Stimulated activated CD8-positive, alpha-beta memory T cell treated with anti-CD3 and anti-CD28 coated beads, Interleukin-12 subunit alpha, Interleukin-12 subunit beta, amount 100 ng/mL, for 24 hours (primary cell): Measurements from ENCODE around the gene HOXD12.

Experiments used
- DNase-seq: peaks from one replicate; pipeline ENCODE4 v3.0.0-alpha.2; 2020; ENCODE audit errors: extremely low read depth

The HOXD12 gene, protein sequence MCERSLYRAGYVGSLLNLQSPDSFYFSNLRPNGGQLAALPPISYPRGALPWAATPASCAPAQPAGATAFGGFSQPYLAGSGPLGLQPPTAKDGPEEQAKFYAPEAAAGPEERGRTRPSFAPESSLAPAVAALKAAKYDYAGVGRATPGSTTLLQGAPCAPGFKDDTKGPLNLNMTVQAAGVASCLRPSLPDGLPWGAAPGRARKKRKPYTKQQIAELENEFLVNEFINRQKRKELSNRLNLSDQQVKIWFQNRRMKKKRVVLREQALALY

GRCh38 chr2:176099728-176100546 lies at the start of gene HOXD12:
Gene HOXD12, plus strand, starts transcription at chr2:176099795. Its CDS starts 7 bp downstream, at chr2:176099802.
- DNase-seq, result no peak

DNA sequence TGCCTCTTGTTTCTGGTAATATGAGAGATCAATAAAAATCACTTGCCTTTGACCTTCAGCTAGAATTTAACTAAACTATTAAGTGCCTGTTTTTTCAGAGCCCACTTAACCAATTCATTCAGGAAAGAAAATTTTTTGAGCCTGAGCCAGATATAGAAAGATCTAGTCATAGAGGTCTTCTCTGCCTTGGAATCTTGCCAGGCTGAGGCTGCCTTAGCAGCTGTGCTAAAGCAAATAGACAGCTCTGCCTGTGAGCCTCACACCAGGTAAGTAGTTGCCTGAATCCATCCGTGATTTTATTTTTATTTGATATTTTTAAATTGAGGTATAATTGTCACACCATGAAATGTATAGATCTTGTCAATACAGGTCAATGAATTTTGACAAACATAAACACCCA lies 43.2 kb upstream of the HOXD12 start:
- DNase-seq, result no peak

GRCh38 chr2:176063958-176064357 lies 35.6 kb upstream of the HOXD12 start:
- DNase-seq, result no peak

DNA sequence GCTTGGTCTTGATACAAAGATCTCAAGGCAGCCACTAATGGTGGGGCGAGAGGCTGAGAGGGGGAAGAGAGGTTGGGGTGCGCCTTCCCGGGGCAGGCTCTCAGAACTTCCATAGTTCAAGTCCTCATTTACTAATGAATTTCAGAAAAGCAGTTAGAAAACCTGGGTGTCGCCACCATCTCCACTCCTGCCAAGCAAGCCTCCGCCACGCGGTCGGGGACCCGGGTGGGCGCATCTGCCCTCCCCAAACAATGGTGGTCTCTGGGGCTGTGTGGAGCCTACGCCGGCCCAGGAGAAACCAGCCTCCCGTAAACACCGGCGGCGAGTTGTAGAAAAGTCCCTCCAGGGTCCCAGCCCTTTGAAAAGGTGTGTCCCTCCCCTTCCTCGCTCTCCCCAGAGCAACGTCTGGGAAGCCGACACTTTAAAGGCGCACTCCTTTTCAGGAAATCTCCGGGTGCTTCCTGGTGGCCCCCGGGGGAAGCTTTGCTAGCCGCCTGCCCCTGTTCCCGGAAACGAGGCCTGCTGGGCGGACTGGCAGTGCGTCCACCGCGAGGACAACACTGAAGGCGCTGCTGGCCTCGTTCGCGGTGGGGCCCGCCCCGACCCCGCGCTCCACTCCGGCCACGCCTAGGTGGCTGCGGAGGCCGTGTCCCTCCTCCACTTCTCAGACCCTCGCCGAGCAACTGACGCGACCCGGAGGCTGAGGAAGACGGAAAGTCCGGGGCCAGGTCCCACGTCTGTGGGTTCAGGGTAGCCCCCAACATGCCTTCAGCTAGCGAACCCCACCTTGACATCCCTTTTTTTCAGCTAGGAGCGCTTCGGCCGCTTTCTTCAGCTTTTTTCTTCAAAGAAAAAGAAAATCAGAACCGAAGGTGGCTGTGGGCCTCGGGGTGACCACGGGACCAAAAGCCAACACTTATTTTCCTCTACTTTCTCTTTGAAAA lies 32.7 kb upstream of the HOXD12 start:
- no peak for DNase-seq

DNA sequence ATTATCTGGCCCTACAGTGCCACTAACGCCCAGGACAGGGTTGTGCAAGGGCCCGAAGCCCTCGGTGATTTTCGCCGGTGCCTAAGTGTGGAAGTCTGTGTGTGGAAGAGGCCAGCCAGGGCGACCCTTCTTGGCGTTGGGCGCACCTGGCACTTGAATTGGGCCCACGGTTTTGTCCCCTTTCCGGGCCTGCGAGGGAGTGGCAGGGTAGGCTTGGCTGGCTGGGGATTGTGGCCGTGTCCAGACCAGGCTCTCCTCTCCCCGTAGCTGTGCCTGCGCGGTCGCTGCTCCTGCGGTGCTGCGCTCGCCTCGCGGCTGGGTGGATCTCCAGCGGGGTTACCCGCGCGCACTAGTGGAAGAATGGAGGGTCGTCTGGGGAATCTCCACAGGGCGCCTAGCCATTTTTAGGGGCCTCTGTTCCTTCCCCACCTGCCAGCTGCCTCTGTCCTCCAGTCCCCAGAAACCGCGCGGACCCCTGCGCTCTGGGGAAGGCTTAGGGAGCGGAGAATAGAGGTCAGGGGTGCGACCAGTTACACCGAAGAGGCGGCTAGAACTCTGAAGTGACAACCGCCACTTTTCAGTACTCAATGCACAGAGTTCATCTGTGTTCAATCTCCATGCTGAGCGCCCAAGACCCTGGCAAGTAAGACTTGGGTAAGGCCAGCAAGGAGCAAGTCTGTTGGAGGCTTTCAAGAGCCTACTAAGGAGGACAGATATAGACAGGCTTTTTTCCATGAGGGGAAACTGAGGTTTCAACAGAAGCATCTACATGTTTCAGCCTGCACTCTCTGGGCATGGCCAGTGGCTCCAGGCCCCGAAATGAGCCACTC lies 31.8 kb upstream of the HOXD12 start:
- no peak for DNase-seq

DNA sequence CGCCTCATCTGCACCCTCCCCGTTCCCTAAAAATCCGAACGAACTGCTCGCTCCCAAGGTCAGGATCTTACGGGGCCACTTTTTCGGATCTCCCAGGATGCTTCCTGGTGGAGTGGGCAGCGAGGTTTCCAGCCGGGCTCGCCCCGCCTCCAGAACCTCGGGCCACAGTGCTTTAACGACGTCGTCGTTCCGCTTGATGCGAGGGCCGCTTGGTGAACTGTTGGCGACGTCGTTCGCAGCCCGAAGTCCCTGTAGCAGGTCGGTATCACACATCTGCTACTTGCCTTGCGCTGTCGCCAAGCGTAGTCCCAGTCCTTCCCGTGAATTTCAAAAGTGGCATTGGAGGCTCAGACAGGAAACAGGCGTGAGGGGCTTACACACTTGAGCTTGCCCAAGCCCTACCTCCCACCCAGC lies 31.2 kb upstream of the HOXD12 start:
- no peak for DNase-seq

GRCh38 chr2:176071330-176072291 lies 28.0 kb upstream of the HOXD12 start:
- DNase-seq, result no peak

DNA sequence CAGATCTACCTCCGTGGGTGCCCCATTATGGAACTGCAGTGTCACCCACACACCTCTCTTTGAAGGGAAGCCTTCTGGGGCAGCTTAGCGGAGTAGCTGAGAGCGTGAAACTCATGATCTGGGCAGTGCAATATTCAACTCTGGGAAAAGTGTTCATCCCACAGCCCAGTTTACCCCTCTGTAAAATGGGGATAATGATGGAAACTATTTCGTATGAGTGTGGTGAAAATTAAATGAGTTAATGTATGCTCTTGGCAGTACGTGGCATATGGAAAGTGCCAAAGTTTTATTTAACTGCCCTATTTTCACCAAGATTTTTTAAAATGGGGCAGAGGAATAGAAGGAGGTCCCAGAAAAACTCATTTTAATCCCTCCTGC lies 27.3 kb upstream of the HOXD12 start:
- no peak for DNase-seq

DNA sequence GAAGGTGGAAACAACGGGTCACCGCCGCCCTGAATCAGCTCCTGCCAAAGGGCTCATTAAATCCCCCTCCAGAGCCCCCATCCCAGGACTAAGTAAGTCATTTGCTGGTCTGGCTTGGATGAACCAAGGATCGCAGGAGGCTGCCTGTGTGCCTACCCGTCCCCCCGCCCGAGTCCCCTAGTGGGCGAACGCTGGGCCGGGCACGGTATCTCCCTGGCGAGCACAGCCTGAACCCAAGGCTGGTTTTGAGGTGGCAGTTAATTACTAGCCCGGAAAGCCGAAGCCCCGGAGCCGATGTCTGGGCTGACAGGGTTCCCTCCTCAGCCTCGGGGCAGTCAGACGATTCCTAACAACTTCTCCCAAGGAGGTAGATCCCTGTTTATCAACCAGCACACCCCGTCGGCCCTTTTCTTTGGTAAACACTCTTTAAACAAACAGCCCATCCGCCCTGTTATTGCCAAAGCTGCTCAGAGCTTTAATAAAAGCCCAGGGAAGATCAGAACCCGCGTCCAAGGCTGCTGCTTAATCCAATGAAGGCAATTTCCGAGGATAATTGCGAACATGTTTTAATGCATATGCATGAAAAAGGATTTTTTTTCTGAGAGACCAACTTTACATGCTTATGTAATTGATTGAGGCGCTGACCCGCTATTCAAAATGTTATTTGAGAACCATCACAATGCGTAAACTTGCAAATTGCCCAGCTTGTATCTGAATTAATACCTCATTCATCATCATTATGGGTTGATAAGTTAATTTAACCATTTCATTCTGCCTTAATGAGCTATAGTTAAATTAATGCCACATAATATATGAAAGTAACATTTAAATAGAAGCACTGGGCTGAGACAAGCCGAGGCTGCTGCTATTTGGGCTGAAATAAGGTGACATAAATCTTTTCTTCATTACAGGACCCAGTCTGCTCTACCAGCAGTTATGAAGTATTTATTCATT lies 26.4 kb upstream of the HOXD12 start:
- no peak for DNase-seq

- no peak for DNase-seq
Observed at GRCh38 chr2:176074919-176075425, 24.6 kb upstream of the HOXD12 start.

- DNase-seq, result no peak
Observed at GRCh38 chr2:176075481-176075880, 24.1 kb upstream of the HOXD12 start.

DNA sequence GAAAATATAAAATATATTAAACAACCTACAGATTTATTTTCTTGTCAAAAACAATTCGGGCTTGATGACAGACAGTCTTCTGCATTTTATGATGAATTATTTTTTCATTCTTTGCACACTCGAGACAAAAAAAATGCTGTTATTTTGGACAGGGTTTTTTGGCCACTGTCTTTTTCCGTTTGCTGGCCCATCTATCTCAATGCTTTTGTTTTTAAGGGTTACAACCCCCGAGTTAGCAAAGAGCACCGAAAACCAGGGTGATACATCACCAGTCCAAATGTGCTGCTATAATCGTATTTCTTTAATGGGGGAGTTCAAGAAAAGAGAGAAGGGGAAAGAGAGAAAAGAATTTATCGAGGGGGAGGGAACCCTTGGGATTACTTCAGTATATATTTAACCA lies 23.5 kb upstream of the HOXD12 start:
- DNase-seq, result no peak

GRCh38 chr2:176076796-176077195 lies 22.8 kb upstream of the HOXD12 start:
- no peak for DNase-seq

DNA sequence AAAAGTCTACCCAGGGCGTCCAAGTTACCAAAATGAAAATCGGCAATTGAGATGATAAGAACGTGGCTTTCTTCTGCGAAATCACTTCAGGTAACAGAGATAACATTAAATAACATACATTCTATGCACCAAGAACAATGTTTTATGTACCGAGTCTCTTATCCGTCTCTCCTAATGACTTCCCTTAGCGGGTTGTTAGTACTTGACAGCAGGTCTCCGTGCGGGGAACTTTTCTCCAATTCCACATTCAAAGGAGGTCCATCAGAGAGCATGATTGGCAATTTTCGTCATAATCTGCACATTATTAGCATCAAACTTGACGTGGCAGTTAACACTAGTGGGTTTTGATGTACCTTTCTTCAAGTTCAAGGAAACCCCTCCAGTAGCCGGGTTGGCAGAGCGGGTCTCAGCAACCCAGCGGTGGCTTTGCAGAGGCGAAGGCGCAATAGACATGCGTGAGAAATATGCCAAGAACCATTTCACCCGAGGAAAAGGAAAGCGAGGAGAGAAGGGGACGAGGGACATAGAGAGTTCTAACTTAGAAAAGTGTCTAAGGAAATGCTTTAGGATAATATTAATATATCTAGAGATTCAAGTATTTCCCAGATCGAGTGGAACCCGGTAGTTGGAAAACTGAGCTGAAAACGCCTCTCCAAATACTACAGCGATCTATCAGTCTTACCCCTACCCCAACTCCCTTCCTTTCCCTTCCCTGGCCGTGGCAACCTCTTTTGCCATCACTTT lies 20.9 kb upstream of the HOXD12 start:
- DNase-seq, result no peak

GRCh38 chr2:176079285-176079830 lies 20.2 kb upstream of the HOXD12 start:
- no peak for DNase-seq

DNA sequence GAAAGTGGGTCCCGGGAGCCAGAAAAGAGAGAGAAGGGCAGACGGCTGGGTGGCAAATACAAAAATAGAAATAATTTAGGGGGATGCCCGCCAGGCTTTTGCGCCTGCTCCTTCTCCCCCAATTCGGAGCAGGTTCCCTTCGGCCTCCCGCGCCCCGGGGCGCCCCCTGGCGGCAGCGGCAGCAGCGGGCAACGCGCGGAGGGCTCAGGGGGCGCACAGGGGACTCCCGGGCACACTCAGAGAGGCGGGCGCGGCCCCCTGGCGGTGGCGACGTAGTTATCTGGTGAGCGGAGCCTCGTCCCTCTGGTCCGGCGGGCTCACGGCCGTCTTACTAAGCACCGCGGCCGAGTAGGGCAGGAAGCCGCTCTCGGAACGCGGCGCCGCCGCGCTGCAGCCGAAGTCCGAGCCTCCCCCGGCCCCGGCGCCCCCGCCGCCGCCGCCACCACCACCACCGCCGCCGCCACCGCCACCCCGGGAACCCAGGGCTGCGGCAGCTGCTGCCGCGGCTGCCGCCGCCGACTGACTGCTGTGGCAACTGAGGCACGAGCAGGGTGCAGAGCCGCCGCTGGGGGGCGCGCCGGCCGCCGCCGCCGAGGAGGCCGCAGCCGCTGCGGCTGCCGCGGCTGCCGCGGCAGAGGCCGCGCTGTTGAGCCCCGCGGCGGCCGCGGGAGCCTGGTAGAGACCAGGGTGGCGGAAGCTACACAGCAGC lies 19.6 kb upstream of the HOXD12 start:
- no peak for DNase-seq
